ENCODE results near the gene KCNQ5. TPM values are rescaled to one million over a fixed set of nuclear protein-coding genes. Genes with fewer than 3 reads are reported as not detected.
A peak's percentile ranks its signal among the peaks of the same experiment; 100 is the strongest.

Gene KCNQ5
- total RNA-seq, 1 donor from 2014 or later: 3.9 TPM

GRCh38 chr6:72620871-72621290 is 983 bp upstream of the KCNQ5 start:
- peak overlapping the region; percentile 52 to 58 for H3K4me3 ChIP-seq
- intact Hi-C loops (cut with DNase I): no loop called here
- peaks cover 37% of the 10 kb centered on the region for H3K4me1 ChIP-seq

DNA sequence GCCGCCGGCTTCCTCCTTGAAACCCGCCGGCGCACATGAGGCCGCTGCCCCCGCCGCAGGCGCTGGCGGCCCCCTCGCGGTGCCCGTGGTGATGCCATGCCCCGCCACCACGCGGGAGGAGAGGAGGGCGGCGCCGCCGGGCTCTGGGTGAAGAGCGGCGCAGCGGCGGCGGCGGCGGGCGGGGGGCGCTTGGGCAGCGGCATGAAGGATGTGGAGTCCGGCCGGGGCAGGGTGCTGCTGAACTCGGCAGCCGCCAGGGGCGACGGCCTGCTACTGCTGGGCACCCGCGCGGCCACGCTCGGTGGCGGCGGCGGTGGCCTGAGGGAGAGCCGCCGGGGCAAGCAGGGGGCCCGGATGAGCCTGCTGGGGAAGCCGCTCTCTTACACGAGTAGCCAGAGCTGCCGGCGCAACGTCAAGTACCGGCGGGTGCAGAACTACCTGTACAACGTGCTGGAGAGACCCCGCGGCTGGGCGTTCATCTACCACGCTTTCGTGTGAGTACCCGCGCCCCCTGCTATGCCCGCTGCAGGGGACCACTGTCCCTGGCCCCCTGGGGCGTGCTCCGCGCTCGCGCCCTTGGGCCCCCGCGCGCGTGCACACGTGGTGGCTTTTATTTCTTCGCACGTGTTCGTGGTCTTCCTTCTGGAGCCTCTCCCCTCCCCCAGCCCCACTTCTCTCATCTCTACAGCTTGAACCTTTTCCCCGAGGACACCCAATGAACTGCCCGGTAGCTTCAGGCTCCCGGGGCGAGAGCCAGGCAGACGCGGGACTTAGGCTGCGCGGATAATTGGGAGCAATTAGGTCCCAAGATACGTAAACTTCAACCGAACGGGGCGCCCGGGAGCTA is 453 bp downstream of the KCNQ5 start:
- no peak for DNase-seq (ENCODE audit: extremely low spot score in 2 of 2)
- no peak overlapping the region for H3K27ac ChIP-seq
- intact Hi-C loops (cut with DNase I): no loop called here

More at GRCh38 chr6:72620871-72621290, 983 bp upstream of the KCNQ5 start:
- no peaks in the 10 kb centered on the region for H3K9me3 ChIP-seq
- TF ChIP-seq POLR2AphosphoS5 (IDR thresholded peaks at IDR 0.05; ENCODE audit: insufficient read depth in 1 of 2, low read depth in 1 of 2): no peak
- no peak for TF ChIP-seq POLR2A (IDR thresholded peaks at IDR 0.05)
- TF ChIP-seq CTCF (IDR thresholded peaks at IDR 0.05): no peak
- H3K27me3 ChIP-seq: no peaks in the 10 kb centered on the region
- no peak for DNase-seq (ENCODE audit: extremely low spot score in 2 of 2)
- no peak overlapping the region for H3K27ac ChIP-seq
- H3K36me3 ChIP-seq: no peaks in the 10 kb centered on the region

DNA sequence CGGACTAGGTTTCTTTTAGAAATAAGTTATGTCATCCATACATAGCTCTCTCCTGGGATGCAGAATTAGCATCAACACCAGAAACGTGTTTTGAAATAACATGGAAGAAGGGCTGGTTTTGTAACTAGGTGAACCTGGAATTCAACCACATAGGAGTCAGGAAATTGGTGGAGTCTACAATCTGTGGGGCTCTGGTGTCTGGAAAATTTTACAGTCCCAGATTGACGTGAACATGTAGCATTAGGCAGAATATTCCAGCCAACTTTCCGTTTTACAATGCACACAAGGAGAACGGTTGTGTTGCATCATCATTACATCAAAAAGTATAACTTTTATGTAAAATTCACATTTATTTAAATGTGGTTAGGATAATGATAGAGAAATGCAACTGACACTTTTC is 1.9 kb downstream of the KCNQ5 start:
- H3K27me3 ChIP-seq: no peaks in the 10 kb centered on the region
- no peaks in the 10 kb centered on the region for H3K9me3 ChIP-seq
- H3K4me3 ChIP-seq: no peak overlapping the region
- H3K36me3 ChIP-seq: no peaks in the 10 kb centered on the region
- no peak for DNase-seq (ENCODE audit: extremely low spot score in 2 of 2)
- no peak overlapping the region for H3K27ac ChIP-seq
- no peak for TF ChIP-seq POLR2A (IDR thresholded peaks at IDR 0.05)
- no peak for TF ChIP-seq POLR2AphosphoS5 (IDR thresholded peaks at IDR 0.05; ENCODE audit: insufficient read depth in 1 of 2, low read depth in 1 of 2)
- TF ChIP-seq CTCF (IDR thresholded peaks at IDR 0.05): no peak
- H3K4me1 ChIP-seq: peaks cover 37% of the 10 kb centered on the region
- intact Hi-C loops (cut with DNase I): no loop called here

More for the DNA sequence above, 453 bp downstream of the KCNQ5 start:
- TF ChIP-seq POLR2A (IDR thresholded peaks at IDR 0.05) (no peak), POLR2AphosphoS5 (IDR thresholded peaks at IDR 0.05; ENCODE audit: insufficient read depth in 1 of 2, low read depth in 1 of 2) (no peak), CTCF (IDR thresholded peaks at IDR 0.05) (no peak)
- peak overlapping the region; percentile 52 to 58 for H3K4me3 ChIP-seq
- H3K9me3 ChIP-seq: no peaks in the 10 kb centered on the region
- peaks cover 37% of the 10 kb centered on the region for H3K4me1 ChIP-seq
- H3K36me3 ChIP-seq: no peaks in the 10 kb centered on the region
- H3K27me3 ChIP-seq: no peaks in the 10 kb centered on the region

GRCh38 chr6:72624557-72625160 is 2.8 kb downstream of the KCNQ5 start:
- no peak for TF ChIP-seq POLR2AphosphoS5 (IDR thresholded peaks at IDR 0.05; ENCODE audit: insufficient read depth in 1 of 2, low read depth in 1 of 2)
- no peak for TF ChIP-seq CTCF (IDR thresholded peaks at IDR 0.05)
- TF ChIP-seq POLR2A (IDR thresholded peaks at IDR 0.05): no peak
- H3K27ac ChIP-seq: no peak overlapping the region
- H3K4me3 ChIP-seq: no peak overlapping the region
- no peak for DNase-seq (ENCODE audit: extremely low spot score in 2 of 2)
- intact Hi-C loops (cut with DNase I): no loop called here
- H3K36me3 ChIP-seq: no peaks in the 10 kb centered on the region
- peaks cover 35% of the 10 kb centered on the region for H3K4me1 ChIP-seq
- no peaks in the 10 kb centered on the region for H3K9me3 ChIP-seq
- no peaks in the 10 kb centered on the region for H3K27me3 ChIP-seq

DNA sequence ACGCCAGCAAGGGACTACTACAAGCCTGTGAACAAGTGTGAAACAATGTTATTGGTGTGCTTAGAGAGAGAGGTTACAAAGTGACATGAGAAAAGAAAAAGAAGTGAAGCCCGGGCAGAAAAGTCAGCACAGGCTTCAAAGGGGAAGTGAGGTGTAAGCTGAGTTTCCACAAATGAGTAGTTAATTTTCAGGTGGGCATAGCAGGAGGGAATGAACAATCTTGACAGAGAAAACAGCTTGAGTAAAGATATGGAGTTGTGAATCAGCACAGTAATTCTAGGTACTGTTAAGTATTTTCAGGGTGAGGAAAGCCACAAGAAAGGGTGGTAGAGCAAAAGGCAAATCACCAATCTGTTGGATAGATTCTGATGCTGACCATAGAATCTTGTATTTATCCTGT is 4.3 kb downstream of the KCNQ5 start:
- intact Hi-C loops (cut with DNase I): no loop called here
- H3K27ac ChIP-seq: no peak overlapping the region

More for the DNA sequence above, 4.3 kb downstream of the KCNQ5 start:
- H3K4me1 ChIP-seq: peaks cover 20% of the 10 kb centered on the region
- H3K36me3 ChIP-seq: no peaks in the 10 kb centered on the region
- no peak for DNase-seq (ENCODE audit: extremely low spot score in 2 of 2)
- H3K9me3 ChIP-seq: no peaks in the 10 kb centered on the region
- H3K4me3 ChIP-seq: no peak overlapping the region
- TF ChIP-seq POLR2A (IDR thresholded peaks at IDR 0.05): no peak
- TF ChIP-seq CTCF (IDR thresholded peaks at IDR 0.05): no peak
- TF ChIP-seq POLR2AphosphoS5 (IDR thresholded peaks at IDR 0.05; ENCODE audit: insufficient read depth in 1 of 2, low read depth in 1 of 2): no peak
- no peaks in the 10 kb centered on the region for H3K27me3 ChIP-seq

Measured in vagina (tissue), 2 donors.